ENCODE data around the gene HTRA3.

The HTRA3 gene

DNA sequence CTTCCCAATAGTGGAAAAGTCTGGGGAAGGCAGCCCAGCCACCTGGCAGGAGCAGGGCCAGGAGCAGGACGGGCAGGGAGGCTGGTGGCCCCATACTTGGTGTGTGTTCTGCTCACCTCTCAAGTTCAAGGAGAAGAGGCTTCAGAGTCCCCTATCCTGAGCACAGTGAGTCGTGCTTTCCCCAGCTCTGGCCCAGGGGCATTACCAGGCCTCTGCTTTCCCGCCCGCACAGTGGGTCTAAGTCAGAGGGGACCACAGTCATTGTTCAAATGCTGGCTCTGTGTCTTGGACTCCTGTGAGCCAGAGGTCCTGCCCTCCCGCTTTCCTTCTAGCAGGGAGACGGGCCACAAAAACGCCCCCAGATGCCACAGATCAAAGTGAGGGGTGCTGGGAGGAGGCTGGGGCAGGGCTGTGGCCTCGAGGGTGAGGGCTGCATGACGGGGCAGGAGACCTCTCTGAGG lies 27.6 kb downstream of the HTRA3 start:
- no peak for DNase-seq

DNA sequence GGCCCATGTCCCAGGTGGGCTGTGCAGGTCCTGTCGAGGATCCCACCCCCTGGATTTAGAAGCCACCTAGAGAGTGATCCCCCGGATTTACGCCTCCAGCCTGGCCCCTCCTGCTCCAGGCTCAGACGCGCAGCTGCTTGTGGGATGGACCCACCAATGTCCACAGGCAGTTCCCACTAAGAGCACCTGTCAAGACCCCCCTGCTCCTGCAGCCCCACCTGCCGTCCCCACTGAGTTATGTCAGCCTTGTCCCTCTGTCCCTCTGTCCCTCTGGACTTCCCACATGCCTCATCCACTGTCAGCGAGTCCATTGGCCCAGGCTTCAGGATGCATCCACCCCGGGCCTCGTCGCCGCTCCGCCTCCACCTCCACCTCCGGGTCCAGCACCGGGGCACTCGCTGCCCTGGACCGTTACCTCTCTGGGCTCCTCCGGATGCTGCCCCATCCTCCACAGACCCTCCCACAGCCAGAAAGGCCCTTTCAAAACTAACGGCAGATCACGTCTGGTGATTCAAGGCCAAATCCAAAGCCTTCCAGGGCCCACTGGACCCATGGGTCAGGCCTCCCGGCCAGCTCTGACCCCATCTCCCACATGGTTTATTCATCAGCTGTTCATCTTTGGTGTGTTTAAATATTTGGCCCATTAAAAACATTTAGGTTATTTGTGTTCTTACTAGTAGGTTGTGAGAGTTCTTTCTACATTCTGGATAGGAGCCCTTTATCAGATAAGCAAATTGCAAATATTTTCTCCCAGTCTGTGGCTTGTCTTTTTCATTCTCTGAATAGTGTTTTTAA lies 28.3 kb downstream of the HTRA3 start:
- DNase-seq, result no peak

DNA sequence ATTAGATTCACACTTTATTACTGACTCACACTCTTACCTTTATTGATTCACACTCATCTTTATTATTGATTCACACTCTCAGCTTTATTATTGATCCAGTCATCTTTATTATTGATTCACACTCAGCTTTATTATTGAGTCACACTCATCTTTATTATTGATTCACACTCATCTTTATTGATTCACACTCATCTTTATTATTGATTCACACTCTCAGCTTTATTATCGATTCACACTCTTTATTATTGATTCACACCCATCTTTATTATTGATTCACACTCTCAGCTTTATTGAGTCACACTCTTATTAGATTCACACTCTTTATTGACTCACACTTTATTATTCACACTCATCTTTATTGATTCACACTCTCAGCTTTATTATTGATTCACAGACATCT lies 31.3 kb downstream of the HTRA3 start:
- no peak for DNase-seq

DNA sequence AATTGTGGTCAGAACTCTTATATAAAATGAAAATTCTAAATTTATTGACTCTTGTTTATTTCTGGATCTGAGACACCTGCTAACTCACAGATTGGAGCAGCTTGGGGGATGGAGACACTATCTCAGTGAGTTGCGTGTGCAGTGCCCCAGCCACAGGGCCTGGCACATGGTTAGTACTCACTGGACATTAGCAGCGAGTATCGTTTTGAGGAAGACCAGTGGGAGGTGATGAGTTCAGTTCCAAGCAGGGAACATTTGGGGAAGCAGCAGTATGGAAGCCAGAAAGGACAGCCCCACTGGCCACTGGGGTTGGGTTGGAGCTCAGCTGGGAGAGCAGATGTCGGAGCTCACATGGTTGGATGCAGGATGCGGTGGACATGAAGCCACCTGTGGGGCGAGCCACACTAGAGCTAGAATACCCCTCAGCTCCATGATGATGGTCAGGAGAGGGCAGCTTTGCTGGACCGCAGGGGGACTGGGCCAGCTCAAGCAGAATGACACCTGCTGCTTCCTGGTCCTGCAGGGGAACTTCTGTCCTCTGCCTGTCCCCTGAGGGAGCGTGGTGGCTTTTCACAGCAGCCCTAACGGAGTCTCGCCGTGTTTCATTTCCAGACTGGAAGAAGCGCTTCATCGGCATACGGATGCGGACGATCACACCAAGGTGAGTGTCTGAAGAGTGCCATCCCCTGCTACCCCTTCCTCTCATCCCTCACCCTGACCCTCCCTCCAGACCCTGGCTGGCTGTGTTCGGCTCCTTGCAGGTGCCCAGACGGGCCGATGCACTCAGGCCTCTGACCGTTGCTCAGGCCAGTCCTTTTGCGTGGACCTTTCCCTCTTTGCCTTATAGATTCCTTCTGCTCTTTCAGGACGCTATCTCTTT lies 32.5 kb downstream of the HTRA3 start:
- no peak for DNase-seq

DNA sequence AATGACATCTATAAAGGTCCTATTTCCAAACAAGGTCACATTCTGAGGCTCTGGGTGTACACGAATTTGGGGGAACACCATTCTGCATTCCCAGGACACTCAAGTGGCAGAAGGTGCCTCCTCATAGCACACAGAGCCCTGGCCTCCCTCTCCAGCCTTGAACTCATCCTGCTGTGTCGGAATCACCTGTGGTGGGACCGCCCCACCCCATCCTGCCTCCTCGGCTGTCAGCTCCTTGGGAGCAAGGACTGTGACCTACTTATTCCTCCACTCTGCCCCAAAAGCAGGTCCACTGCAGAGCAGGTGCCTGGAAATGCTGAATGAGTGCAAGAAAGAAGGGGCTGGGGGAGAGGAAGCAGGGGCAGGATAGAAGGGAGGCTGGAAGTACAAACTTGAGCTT lies 33.5 kb downstream of the HTRA3 start:
- no peak for DNase-seq

DNA sequence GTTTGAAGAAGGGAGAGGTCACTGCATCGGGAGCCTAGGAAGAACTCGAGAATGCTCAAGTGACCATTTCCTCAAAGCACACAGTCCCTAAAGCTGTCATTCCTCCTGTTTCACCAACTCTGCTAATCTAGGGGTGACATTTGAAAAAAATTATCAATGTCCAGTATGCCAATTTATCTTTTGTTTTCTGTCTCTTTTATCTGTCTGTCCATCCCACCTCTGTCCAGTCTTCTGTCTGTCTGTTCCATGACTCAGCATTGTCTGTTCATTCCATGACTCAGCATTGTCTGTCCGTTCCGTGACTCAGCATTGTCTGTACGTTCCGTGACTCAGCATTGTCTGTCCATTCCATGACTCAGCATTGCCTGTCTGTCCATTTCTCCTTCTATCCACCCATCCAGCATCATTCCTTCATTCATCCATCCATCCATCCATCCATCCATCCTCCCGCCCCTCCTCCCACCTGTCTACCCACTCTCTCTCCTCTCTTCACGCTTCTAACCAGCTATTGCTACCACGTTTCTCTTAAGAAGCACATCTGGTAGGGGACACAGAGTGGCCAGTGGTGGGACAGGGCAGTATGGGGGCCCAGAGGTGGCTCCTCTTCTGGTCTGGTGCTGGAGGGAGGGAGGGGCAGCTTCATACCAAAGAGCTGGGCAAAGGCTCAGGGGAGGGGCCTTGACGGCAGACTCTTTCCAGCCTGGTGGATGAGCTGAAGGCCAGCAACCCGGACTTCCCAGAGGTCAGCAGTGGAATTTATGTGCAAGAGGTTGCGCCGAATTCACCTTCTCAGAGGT lies 34.1 kb downstream of the HTRA3 start:
- no peak for DNase-seq

DNA sequence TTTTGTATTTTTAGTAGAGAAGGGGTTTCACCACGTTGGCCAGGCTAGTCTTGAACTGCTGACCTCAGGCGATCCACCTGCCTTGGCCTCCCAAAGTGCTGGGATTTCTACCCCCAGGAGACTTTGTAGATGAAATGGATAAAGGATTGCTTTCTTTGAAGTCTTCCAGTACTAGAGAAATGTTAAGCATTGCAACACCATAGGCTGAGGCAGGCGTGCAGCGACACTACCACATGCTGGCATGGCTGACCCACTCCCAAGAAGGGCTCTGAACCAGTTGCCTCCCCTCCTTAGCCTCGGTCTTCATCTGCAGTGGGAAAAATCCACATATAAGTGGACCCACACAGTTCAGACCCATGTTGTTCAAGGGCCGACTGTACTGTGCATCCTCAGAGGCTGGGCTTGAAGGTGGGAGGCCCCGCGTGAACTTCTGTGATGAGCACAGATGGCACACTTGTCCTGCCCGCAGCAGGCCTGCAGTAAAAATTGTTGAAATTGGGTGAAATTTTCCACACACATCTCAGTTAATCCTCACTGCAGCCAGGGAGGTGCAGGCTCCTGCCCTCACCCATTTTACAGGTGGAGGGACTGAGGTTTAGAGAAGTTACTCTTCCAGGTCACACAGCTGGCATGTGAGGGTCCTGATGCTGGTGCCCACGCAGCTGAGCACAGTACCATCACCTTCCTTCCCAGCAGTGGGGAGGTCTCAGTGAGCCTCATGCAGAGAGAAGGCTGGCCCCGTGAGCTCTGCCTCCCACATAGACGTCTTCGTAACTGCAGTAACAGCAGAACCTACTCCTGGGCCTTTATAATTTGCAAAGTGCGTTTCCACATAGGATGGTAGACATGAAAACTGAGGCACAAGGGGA lies 35.5 kb downstream of the HTRA3 start:
- no peak for DNase-seq

DNA sequence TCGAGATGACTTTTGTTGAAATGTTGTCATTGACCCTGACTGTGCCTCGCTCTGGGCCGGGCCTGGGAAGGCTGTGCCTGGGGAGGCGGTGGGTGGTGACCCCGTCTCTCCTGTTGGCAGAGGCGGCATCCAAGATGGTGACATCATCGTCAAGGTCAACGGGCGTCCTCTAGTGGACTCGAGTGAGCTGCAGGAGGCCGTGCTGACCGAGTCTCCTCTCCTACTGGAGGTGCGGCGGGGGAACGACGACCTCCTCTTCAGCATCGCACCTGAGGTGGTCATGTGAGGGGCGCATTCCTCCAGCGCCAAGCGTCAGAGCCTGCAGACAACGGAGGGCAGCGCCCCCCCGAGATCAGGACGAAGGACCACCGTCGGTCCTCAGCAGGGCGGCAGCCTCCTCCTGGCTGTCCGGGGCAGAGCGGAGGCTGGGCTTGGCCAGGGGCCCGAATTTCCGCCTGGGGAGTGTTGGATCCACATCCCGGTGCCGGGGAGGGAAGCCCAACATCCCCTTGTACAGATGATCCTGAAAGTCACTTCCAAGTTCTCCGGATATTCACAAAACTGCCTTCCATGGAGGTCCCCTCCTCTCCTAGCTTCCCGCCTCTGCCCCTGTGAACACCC lies 36.4 kb downstream of the HTRA3 start:
- no peak for DNase-seq

DNA sequence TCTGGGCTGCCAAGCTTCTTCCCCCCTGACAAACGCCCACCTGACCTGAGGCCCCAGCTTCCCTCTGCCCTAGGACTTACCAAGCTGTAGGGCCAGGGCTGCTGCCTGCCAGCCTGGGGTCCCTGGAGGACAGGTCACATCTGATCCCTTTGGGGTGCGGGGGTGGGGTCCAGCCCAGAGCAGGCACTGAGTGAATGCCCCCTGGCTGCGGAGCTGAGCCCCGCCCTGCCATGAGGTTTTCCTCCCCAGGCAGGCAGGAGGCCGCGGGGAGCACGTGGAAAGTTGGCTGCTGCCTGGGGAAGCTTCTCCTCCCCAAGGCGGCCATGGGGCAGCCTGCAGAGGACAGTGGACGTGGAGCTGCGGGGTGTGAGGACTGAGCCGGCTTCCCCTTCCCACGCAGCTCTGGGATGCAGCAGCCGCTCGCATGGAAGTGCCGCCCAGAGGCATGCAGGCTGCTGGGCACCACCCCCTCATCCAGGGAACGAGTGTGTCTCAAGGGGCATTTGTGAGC lies 37.0 kb downstream of the HTRA3 start:
- DNase-seq, result no peak

DNA sequence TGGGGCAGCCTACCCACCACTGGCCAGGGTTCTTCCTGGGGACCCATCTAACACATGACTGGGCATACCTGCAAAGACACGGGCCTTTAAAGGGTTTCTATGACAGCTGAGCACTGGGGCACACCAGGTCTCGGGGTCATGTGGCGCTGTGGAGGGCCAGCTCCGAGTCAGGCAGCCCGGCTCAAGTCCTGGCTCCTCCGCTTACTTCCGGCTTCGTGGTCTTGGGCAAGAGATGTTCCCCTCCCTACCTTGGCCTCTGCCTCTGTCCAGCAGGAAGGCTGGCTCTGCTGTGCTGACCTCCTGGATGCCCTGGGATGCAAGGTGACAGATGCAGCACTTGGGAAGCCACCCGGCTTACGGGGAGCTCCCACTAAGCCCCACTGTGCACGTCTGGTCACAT lies 37.6 kb downstream of the HTRA3 start:
- no peak for DNase-seq

DNA sequence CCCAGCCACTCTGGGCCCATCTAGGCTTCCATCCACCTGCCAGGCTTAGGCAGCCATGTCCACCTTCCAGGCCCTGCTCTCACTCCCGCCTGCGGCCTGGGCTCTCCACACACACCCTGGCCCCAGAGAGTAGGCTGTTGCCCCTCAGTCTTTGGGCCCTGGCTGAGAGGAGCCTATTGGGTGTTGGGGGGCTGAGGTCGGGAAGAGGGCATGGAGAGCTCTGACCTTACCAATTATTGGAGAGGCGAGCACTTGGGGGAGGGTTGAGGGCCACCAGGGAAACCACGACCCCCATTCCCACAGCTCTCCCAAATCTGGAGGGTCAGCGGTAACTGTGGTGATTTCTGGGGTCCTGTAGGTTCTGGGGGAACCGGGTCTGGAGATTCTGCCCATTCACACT lies 38.2 kb downstream of the HTRA3 start:
- no peak for DNase-seq

DNA sequence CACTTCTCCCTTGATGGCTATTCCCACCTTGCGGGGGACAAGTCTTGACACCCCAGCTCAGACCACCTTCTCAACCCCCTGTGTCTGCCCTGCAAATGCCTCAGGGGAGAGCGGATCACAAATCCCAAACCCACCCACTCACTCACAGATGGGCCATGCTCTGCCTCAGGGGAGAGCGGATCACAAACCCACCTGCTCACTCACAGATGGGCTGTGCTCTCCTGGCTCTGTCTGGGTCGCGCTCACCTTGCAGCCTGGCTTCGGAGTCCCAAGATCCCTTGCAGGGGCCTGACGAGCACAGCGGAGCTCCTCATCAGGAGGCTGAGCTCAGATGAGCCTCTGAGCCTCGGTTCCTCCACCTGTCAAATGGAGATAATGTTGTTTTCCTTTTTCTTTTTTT lies 38.6 kb downstream of the HTRA3 start:
- DNase-seq, result no peak

DNA sequence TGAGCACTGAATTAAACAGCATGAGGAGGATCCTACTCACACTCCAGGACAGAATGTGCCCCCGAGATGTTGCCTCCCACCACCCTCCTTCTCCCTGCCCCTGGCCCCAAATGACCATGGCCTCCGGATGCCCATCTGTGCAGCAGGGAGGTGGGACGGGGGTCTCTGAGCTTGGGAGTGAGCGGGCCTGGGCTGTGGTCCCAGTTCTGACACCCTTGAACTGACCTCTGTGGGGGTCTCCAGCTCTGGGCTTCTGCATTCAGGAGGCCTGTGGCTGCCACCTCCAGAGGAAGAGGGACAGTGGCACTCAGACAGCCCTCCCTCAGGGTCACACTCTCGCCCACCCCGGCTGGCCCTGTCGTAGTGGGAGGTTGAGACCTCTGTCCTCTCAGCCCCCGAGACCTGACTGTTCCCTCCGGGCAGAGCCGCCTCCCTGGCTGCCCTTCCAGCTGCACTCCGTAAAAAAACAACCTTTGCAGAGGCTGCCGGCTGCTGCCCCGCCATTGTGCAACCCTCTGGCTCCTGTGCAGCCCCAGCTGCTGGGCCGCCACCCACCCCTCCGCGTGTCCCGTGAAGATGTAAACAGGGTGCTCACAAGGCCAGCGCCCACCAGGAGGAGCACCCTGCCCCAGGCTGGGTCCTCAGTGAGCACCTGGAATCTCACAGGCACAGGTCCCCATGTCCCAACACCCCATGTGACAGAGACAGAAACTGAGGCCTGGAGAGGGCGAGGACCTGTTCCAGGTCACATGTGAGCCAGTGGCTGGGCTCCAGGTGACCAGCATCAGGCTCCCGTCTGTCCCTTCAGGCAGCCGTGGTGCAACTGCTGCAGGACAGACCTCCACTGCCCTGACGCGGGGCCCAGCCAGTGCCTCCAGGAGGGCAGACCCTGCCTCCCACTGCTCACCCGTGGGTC lies 39.6 kb downstream of the HTRA3 start:
- DNase-seq, result no peak

DNA sequence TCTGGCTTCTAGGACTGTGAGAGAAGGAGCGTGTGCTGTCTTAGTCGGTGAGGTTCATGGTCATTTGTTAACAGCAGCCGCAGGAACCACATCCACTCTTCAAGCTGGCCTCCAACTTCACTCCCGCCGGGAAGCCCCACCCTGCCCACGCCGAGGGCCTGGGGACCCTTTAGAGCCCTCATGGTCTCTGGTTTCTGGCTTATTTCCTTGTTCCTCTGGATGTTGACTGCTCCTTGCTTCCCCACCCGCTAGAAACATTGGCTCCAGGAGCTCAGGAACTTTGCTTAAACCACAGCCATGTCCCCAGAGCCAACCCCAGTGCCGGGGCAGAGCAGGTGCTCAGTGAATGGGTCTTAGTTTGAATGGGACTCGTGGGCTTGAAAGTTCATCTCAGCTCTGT lies 40.8 kb downstream of the HTRA3 start:
- DNase-seq, result no peak

DNA sequence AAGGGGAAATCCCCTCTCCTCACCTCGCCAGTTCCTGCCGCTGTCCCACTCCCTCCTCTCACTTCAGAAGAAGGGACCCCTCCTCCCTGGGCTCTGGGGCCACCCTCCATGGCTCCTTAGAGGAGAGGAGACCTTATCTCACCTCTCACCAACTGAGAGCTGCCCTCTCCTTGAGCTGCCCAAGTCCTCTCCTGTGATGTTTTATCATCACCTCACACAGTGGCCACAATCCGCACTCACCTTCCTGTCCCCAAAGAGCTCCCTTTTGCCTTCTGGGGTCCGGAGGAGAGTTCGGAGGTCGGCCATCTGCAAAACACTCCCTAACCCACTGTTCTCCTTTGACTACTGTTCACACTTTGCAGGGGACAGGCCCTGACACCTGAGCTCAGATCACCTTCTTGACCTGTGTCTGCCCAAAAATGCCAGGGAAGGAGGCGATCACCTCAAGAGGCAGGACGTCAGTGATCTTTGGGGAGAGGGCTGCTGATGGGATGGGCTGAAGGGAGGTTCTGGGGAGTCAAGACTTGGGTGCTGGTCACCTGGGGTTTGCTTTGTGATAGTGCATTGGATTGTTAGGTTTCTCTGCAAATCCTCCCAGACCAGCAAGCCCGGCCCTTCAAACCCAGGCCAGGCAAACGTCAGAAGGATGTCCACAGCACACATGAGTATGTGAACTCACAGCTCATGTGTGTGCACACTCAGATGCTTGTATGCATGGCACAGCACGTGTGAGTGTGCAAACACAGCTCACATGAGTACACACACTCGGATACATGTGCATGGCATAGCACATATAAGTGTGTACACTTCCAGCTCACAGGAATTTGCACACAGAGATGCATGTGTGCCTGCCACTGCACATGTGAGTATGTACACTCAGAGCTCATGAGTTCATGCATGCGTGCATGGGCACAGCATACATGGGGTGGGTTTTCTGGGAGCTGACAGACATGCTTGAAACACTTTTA lies 41.8 kb downstream of the HTRA3 start:
- no peak for DNase-seq

DNA sequence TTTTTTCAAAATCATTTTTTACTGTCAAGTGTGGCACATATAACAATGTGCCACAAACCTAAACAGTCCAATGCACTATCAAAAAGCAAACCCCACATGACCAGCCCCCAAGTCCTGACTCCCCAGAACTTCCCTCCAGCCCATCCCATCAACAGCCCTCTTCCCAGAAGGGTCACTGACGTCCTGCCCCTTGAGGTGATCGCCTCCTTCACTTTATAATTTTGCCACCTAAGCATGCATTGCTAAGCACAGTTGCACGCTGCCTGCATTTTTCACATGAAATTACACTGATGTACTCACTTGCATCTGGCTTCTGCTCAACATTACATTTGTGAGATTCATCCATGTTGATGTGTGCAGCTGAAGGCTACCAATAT lies 42.5 kb downstream of the HTRA3 start:
- no peak for DNase-seq

DNA sequence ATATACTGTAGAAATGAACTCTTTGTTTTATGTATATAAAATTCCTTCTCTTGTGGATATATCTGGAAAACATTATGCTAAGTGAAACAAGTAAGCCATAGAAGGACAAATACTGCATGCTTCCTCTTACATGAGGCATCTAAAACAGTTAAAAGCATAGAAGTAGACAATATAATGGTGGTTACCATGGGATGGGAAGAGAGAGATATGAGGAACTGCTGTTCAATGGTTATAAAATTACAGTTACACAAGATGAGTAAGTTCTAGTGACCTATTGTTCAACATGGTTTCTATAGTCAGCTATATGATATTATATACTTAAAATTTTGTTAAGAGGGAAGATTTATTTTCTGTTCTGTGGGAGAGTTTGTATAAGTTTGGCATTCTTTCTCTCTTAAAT lies 43.4 kb downstream of the HTRA3 start:
- no peak for DNase-seq

DNA sequence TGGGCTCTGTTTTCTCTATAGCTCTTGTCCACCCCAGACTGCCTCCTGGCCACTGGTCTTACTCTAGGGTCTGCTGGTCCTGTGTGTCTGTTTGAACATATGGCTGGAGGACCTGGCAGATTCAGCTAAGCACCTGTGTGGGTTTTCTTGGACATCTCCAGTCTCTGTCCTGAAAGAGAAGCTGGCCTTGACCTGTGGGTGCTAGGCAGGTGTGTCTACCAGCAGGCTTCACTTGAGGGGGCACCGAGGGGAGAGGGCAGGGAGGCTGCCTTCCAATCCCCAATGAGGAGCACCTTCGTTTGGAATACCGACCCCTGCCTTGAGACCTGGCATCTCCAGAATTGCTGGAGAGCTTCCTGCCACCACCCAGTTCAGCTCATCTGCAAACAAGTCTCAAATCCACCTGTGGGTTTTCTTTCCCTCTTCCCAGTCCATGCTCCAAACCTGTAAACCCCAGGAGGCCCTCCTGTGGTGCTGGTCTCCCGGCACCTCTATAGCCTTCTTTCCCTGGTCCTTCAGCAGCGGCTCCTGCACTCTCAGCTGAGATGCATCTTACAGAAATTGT lies 45.2 kb downstream of the HTRA3 start:
- no peak for DNase-seq

Measured in activated gamma-delta T cell treated with Interleukin-2 at 50 U/mL for 16 hours (primary cell).